Tibial nerve (tissue), 3 donors: ENCODE results near the gene ATP12A.

ENCODE experiments used
- CTCF ChIP-seq, 5 experiments: fragments of 200-600 bp in 3 of 5; fragments of 450-650 bp in 2 of 5; sonication (generic) in 3 of 5; IDR thresholded peaks; one replicate each; pipeline ENCODE4 v1.5.1; 2016 to 2019; ENCODE audit warnings: antibody characterized with exemption in 5 of 5, mild to moderate bottlenecking in 3 of 5, moderate library complexity in 2 of 5
- POLR2A ChIP-seq, 2 donors: fragments of 450-650 bp; IDR thresholded peaks; one replicate each; pipeline ENCODE4 v1.6.1; 2017; ENCODE audit warnings: antibody characterized with exemption in 2 of 2, mild to moderate bottlenecking in 2 of 2, moderate library complexity in 2 of 2

GRCh38 chr13:24672141-24673132, 7.8 kb upstream of the ATP12A start:
- no peak for TF ChIP-seq POLR2A (IDR thresholded peaks at IDR 0.05)
- TF ChIP-seq CTCF (IDR thresholded peaks at IDR 0.05), result no peak
